Measurements from ENCODE around the gene CDK5RAP3.
"Not testable (repeated sequence)": the region's sequence is repeated elsewhere in the genome, so short reads cannot be mapped to it uniquely, and the experiment has no call there.

Gene CDK5RAP3

GRCh38 chr17:47970725-47971499 lies at the start of gene CDK5RAP3:
TSS of gene CDK5RAP3 (plus strand) at chr17:47971113. CDS start at chr17:47971147, 34 bp downstream.
- peak; percentile 98 for DNase-seq

- no peak for DNase-seq
Measured at GRCh38 chr17:47924785-47925677, 45.9 kb upstream of the CDK5RAP3 start.

- no peak for DNase-seq
Measured at GRCh38 chr17:47925678-47925988, 45.3 kb upstream of the CDK5RAP3 start.

- DNase-seq: no peak
Measured at GRCh38 chr17:47927821-47928400, 43.0 kb upstream of the CDK5RAP3 start.

- DNase-seq: no peak
Measured at GRCh38 chr17:47928415-47928814, 42.5 kb upstream of the CDK5RAP3 start.

- no peak for DNase-seq
Measured at GRCh38 chr17:47929218-47930000, 41.5 kb upstream of the CDK5RAP3 start.

GRCh38 chr17:47931848-47932247 lies 39.1 kb upstream of the CDK5RAP3 start:
- DNase-seq: no peak

GRCh38 chr17:47934856-47935255 lies 36.1 kb upstream of the CDK5RAP3 start:
- DNase-seq: no peak

GRCh38 chr17:47935468-47935867 lies 35.4 kb upstream of the CDK5RAP3 start:
- DNase-seq: not testable (repeated sequence)

- no peak for DNase-seq
Measured at GRCh38 chr17:47935961-47936360, 35.0 kb upstream of the CDK5RAP3 start.

GRCh38 chr17:47937941-47938340 lies 33.0 kb upstream of the CDK5RAP3 start:
- DNase-seq: no peak

GRCh38 chr17:47941246-47942095 lies 29.4 kb upstream of the CDK5RAP3 start, which contains the start of gene PNPO:
TSS of gene PNPO (plus strand) at chr17:47941571. CDS start at chr17:47941676, 105 bp downstream.
- DNase-seq: peak; percentile 90

- no peak for DNase-seq
Measured at GRCh38 chr17:47942096-47942510, 28.8 kb upstream of the CDK5RAP3 start.

- no peak for DNase-seq
Measured at GRCh38 chr17:47942568-47942967, 28.3 kb upstream of the CDK5RAP3 start.

- DNase-seq: no peak
Measured at GRCh38 chr17:47945080-47945479, 25.8 kb upstream of the CDK5RAP3 start.

GRCh38 chr17:47945529-47946508 lies 25.1 kb upstream of the CDK5RAP3 start:
- no peak for DNase-seq

GRCh38 chr17:47946516-47946915 lies 24.4 kb upstream of the CDK5RAP3 start:
- no peak for DNase-seq

GRCh38 chr17:47946929-47947397 lies 23.9 kb upstream of the CDK5RAP3 start:
- DNase-seq: peak; percentile 69

GRCh38 chr17:47948706-47949196 lies 22.2 kb upstream of the CDK5RAP3 start:
- no peak for DNase-seq

GRCh38 chr17:47949197-47949759 lies 21.6 kb upstream of the CDK5RAP3 start:
- peak; percentile 84 for DNase-seq

Data from activated gamma-delta T cell treated with Interleukin-2 at 50 U/mL for 16 hours (primary cell).